WTC11 (cell line): Measurements from ENCODE around the gene FUT2. TPM values are rescaled to one million over a fixed set of nuclear protein-coding genes. Genes with fewer than 3 reads are reported as not detected.

Experiments
- ATF6 ChIP-seq: sonication (generic); formaldehyde crosslinking; IDR thresholded peaks from 2 replicates; pipeline ENCODE4 v1.8.1; 2023; ENCODE audit warnings: mild to moderate bottlenecking, missing genetic modification reagents
- ETV6 ChIP-seq: sonication (generic); formaldehyde crosslinking; IDR thresholded peaks from 2 replicates; pipeline ENCODE4 v1.8.1; 2022; ENCODE audit warnings: mild to moderate bottlenecking, missing genetic modification reagents
- FOXK1 ChIP-seq: sonication (generic); formaldehyde crosslinking; IDR thresholded peaks from 2 replicates; pipeline ENCODE4 v1.8.0; 2022; ENCODE audit warnings: mild to moderate bottlenecking, moderate library complexity, missing genetic modification reagents
- FOXP1 ChIP-seq: sonication (generic); formaldehyde crosslinking; IDR thresholded peaks from 2 replicates; pipeline ENCODE4 v1.8.0; 2022; ENCODE audit warnings: missing genetic modification reagents, mild to moderate bottlenecking, moderate library complexity, borderline replicate concordance
- FOXP4 ChIP-seq: sonication (generic); formaldehyde crosslinking; IDR thresholded peaks from 2 replicates; pipeline ENCODE4 v1.8.0; 2022; ENCODE audit warnings: mild to moderate bottlenecking, missing genetic modification reagents
- GABPB1 ChIP-seq: sonication (generic); formaldehyde crosslinking; IDR thresholded peaks from 2 replicates; pipeline ENCODE4 v1.8.1; 2023; ENCODE audit warnings: mild to moderate bottlenecking, missing genetic modification reagents
- IRF1 ChIP-seq: sonication (generic); formaldehyde crosslinking; IDR thresholded peaks from 2 replicates; pipeline ENCODE4 v1.8.0; 2023; ENCODE audit warnings: missing genetic modification reagents
- JAZF1 ChIP-seq: fragments of 250-450 bp; sonication (Bioruptor Pico); IDR thresholded peaks from 2 replicates; pipeline ENCODE4 v1.9.0; 2021; ENCODE audit warnings: moderate library complexity, mild to moderate bottlenecking, inconsistent platforms
- MAX ChIP-seq: sonication (generic); formaldehyde crosslinking; IDR thresholded peaks from 2 replicates; pipeline ENCODE4 v1.8.0; 2022; ENCODE audit warnings: mild to moderate bottlenecking, missing genetic modification reagents
- NFATC4 ChIP-seq: fragments of 250-450 bp; sonication (Bioruptor Pico); IDR thresholded peaks from 2 replicates; pipeline ENCODE4 v1.9.0; 2021; ENCODE audit warnings: mild to moderate bottlenecking
- NFE2L1 ChIP-seq: sonication (generic); formaldehyde crosslinking; IDR thresholded peaks from 2 replicates; pipeline ENCODE4 v1.8.1; 2023; ENCODE audit warnings: missing genetic modification reagents
- NR3C1 ChIP-seq: sonication (generic); formaldehyde crosslinking; conservative IDR thresholded peaks from 2 replicates; pipeline ENCODE4 v1.8.1; 2023; ENCODE audit warnings: low read depth, mild to moderate bottlenecking, missing genetic modification reagents
- RELA ChIP-seq: sonication (generic); formaldehyde crosslinking; IDR thresholded peaks from 2 replicates; pipeline ENCODE4 v1.8.1; 2022; ENCODE audit warnings: missing genetic modification reagents, mild to moderate bottlenecking, borderline replicate concordance
- SMAD3 ChIP-seq: sonication (generic); formaldehyde crosslinking; IDR thresholded peaks from 2 replicates; pipeline ENCODE4 v1.8.0; 2022; ENCODE audit warnings: missing genetic modification reagents, mild to moderate bottlenecking, borderline replicate concordance
- SP1 ChIP-seq: sonication (generic); formaldehyde crosslinking; conservative IDR thresholded peaks from 2 replicates; pipeline ENCODE4 v1.8.1; 2022; ENCODE audit warnings: missing genetic modification reagents
- TP53 ChIP-seq: sonication (generic); formaldehyde crosslinking; IDR thresholded peaks from 2 replicates; pipeline ENCODE4 v1.8.1; 2023; ENCODE audit warnings: mild to moderate bottlenecking, missing genetic modification reagents
- USF1 ChIP-seq: sonication (generic); formaldehyde crosslinking; IDR thresholded peaks from 2 replicates; pipeline ENCODE4 v1.8.0; 2022; ENCODE audit warnings: mild to moderate bottlenecking, missing genetic modification reagents
- USF2 ChIP-seq: sonication (generic); formaldehyde crosslinking; IDR thresholded peaks from 2 replicates; pipeline ENCODE4 v1.8.1; 2023; ENCODE audit warnings: mild to moderate bottlenecking, missing genetic modification reagents, moderate library complexity
- ZBTB21 ChIP-seq: sonication (generic); formaldehyde crosslinking; IDR thresholded peaks from 2 replicates; pipeline ENCODE4 v1.8.1; 2023; ENCODE audit warnings: mild to moderate bottlenecking, missing genetic modification reagents, borderline replicate concordance
- ZNF121 ChIP-seq: sonication (generic); formaldehyde crosslinking; IDR thresholded peaks from 2 replicates; pipeline ENCODE4 v1.8.0; 2023; ENCODE audit warnings: missing genetic modification reagents
- total RNA-seq: library from RNA; stranded (reverse); gene quantifications from 3 replicates; pipeline ENCODE4 v1.2.3, GENCODE V29; 2021
- TF ChIP-seq, protein P1 (sequence below): sonication (generic); formaldehyde crosslinking; IDR thresholded peaks from 2 replicates; pipeline ENCODE4 v1.8.1; 2023; ENCODE audit warnings: mild to moderate bottlenecking, moderate library complexity, missing genetic modification reagents
- TF ChIP-seq, protein P2 (sequence below): fragments of 250-450 bp; sonication (Bioruptor Pico); conservative IDR thresholded peaks from 2 replicates; pipeline ENCODE4 v1.9.0; 2021; ENCODE audit warnings: mild to moderate bottlenecking
- TF ChIP-seq, protein P3 (sequence below): sonication (generic); formaldehyde crosslinking; IDR thresholded peaks from 2 replicates; pipeline ENCODE4 v1.8.0; 2023; ENCODE audit warnings: missing genetic modification reagents, mild to moderate bottlenecking, borderline replicate concordance

The FUT2 gene
- total RNA-seq, 1 experiment from 2014 or later, result 5.9 TPM

GRCh38 chr19:48752496-48753365 lies 57.0 kb downstream of the FUT2 start, which contains the start of gene FUT1 (continued):
- TF ChIP-seq ATF6 (CRISPR knock-in tag) (no peak), NR3C1 (0 out of 2 replicates have a peak, but pooled peaks have one; percentile 61), TP53 (CRISPR knock-in tag) (peak; percentile 69), USF2 (CRISPR knock-in tag) (peak; percentile 66), RELA (no peak), JAZF1 (CRISPR knock-in tag) (no peak), MAX (peak; percentile 93), IRF1 (CRISPR knock-in tag) (0 out of 2 replicates have a peak, but pooled peaks have one; percentile 35), ZBTB21 (CRISPR knock-in tag) (peak; percentile 84; the same call in 1 of the 2 replicates), SP1 (CRISPR knock-in tag) (peak; percentile 92), FOXK1 (CRISPR knock-in tag) (peak; percentile 66), FOXP4 (CRISPR knock-in tag) (0 out of 2 replicates have a peak, but pooled peaks have one; percentile 65), GABPB1 (CRISPR knock-in tag) (no peak), ETV6 (peak; percentile 76), FOXP1 (CRISPR knock-in tag) (peak; percentile 87), ZNF121 (CRISPR knock-in tag) (peak; percentile 97), NFE2L1 (CRISPR knock-in tag) (no peak), NFATC4 (CRISPR knock-in tag) (no peak), USF1 (CRISPR knock-in tag) (peak; percentile 60; the same call in 1 of the 2 replicates), SMAD3 (CRISPR knock-in tag) (no peak)
- TF ChIP-seq, protein P1, sequence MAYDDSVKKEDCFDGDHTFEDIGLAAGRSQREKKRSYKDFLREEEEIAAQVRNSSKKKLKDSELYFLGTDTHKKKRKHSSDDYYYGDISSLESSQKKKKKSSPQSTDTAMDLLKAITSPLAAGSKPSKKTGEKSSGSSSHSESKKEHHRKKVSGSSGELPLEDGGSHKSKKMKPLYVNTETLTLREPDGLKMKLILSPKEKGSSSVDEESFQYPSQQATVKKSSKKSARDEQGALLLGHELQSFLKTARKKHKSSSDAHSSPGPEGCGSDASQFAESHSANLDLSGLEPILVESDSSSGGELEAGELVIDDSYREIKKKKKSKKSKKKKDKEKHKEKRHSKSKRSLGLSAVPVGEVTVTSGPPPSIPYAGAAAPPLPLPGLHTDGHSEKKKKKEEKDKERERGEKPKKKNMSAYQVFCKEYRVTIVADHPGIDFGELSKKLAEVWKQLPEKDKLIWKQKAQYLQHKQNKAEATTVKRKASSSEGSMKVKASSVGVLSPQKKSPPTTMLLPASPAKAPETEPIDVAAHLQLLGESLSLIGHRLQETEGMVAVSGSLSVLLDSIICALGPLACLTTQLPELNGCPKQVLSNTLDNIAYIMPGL (CRISPR knock-in tag), result peak; percentile 80
- TF ChIP-seq, protein P2, sequence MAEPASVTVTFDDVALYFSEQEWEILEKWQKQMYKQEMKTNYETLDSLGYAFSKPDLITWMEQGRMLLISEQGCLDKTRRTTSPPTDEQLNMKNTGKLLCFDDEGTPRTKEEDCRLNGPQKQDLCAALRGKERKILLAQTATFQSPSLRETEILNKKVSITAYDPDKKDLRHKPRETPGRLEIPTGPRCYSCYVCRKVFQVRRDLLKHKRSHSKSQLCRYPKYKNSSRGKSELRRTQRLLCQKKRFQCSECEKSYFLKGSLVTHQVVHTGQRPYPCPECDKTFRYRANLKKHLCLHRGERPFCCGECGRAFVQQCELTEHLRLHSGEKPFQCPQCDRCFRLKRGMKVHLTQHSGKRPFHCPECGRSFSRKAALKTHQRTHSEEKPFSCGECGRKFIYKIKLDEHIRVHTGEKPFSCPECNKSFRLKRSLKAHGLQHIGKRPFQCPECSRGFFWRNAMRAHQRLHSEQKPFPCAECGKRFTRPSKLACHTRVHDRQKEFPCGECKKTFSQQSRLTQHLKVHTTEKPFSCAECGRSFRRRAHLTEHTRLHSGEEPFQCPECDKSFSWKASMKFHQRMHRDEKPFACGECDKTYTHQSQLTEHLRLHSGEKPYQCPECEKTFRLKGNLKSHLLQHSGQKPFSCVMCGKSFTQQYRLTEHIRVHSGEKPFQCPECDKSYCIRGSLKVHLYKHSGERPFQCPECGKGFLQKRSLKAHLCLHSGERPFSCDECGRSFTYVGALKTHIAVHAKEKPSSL (CRISPR knock-in tag), result no peak
- TF ChIP-seq, protein P3, sequence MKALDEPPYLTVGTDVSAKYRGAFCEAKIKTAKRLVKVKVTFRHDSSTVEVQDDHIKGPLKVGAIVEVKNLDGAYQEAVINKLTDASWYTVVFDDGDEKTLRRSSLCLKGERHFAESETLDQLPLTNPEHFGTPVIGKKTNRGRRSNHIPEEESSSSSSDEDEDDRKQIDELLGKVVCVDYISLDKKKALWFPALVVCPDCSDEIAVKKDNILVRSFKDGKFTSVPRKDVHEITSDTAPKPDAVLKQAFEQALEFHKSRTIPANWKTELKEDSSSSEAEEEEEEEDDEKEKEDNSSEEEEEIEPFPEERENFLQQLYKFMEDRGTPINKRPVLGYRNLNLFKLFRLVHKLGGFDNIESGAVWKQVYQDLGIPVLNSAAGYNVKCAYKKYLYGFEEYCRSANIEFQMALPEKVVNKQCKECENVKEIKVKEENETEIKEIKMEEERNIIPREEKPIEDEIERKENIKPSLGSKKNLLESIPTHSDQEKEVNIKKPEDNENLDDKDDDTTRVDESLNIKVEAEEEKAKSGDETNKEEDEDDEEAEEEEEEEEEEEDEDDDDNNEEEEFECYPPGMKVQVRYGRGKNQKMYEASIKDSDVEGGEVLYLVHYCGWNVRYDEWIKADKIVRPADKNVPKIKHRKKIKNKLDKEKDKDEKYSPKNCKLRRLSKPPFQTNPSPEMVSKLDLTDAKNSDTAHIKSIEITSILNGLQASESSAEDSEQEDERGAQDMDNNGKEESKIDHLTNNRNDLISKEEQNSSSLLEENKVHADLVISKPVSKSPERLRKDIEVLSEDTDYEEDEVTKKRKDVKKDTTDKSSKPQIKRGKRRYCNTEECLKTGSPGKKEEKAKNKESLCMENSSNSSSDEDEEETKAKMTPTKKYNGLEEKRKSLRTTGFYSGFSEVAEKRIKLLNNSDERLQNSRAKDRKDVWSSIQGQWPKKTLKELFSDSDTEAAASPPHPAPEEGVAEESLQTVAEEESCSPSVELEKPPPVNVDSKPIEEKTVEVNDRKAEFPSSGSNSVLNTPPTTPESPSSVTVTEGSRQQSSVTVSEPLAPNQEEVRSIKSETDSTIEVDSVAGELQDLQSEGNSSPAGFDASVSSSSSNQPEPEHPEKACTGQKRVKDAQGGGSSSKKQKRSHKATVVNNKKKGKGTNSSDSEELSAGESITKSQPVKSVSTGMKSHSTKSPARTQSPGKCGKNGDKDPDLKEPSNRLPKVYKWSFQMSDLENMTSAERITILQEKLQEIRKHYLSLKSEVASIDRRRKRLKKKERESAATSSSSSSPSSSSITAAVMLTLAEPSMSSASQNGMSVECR (CRISPR knock-in tag), result peak; percentile 84; the same call in 1 of the 2 replicates
